Hepatocyte (in vitro differentiated cells): Measurements from ENCODE around the gene PRM2. TPM values are rescaled to one million over a fixed set of nuclear protein-coding genes. Genes with fewer than 3 reads are reported as not detected.

ENCODE experiments used
- DNase-seq: peaks from one replicate; pipeline ENCODE4 v3.0.0-alpha.2; 2016; ENCODE audit warnings: low spot score
- H2AFZ ChIP-seq: fragments of 200-600 bp; sonication (generic); 2 replicates; pipeline ENCODE4 v1.6.0; 2016; ENCODE audit warnings: antibody characterized with exemption, mild to moderate bottlenecking
- H3K27ac ChIP-seq: fragments of 200-600 bp; sonication (generic); 2 replicates; pipeline ENCODE4 v1.5.1; 2016; ENCODE audit warnings: mild to moderate bottlenecking
- H3K27me3 ChIP-seq: fragments of 200-600 bp; sonication (generic); 2 replicates; pipeline ENCODE4 v1.6.1; 2016
- H3K36me3 ChIP-seq: fragments of 200-600 bp; sonication (generic); replicated peaks from 2 replicates; pipeline ENCODE4 v1.5.1; 2016; ENCODE audit warnings: low read depth; ENCODE audit not compliant: insufficient read depth
- H3K4me1 ChIP-seq: fragments of 200-600 bp; sonication (generic); 2 replicates; pipeline ENCODE4 v1.5.1; 2016; ENCODE audit warnings: mild to moderate bottlenecking, moderate library complexity; ENCODE audit not compliant: insufficient read depth
- H3K4me2 ChIP-seq: fragments of 200-600 bp; sonication (generic); 2 replicates; pipeline ENCODE4 v1.6.0; 2016
- H3K4me3 ChIP-seq: fragments of 200-600 bp; sonication (generic); 2 replicates; pipeline ENCODE4 v1.5.1; 2016; ENCODE audit warnings: mild to moderate bottlenecking
- H3K79me2 ChIP-seq: fragments of 200-600 bp; sonication (generic); 2 replicates; pipeline ENCODE4 v1.6.0; 2017; ENCODE audit warnings: mild to moderate bottlenecking
- H3K9me2 ChIP-seq: fragments of 200-600 bp; sonication (generic); replicated peaks from 2 replicates; pipeline ENCODE4 v1.6.0; 2017; ENCODE audit warnings: mild to moderate bottlenecking; ENCODE audit not compliant: insufficient read depth
- H3K9me3 ChIP-seq: fragments of 200-600 bp; sonication (generic); 2 replicates; pipeline ENCODE4 v1.5.1; 2016; ENCODE audit warnings: low read depth, mild to moderate bottlenecking
- H4K20me1 ChIP-seq: fragments of 200-600 bp; sonication (generic); 2 replicates; pipeline ENCODE4 v1.6.0; 2016; ENCODE audit warnings: mild to moderate bottlenecking; ENCODE audit not compliant: insufficient read depth, poor library complexity, severe bottlenecking
- CTCF ChIP-seq: fragments of 200-600 bp; sonication (generic); IDR thresholded peaks from 2 replicates; pipeline ENCODE4 v1.5.1; 2016; ENCODE audit warnings: antibody characterized with exemption, mild to moderate bottlenecking; ENCODE audit not compliant: poor library complexity
- EZH2 ChIP-seq: fragments of 200-600 bp; sonication (generic); IDR thresholded peaks from 2 replicates; pipeline ENCODE4 v1.6.1; 2016; ENCODE audit warnings: antibody characterized with exemption, mild to moderate bottlenecking, borderline replicate concordance
- EZH2phosphoT487 ChIP-seq: fragments of 200-600 bp; sonication (generic); IDR thresholded peaks from one replicate; pipeline ENCODE4 v1.6.1; 2018; ENCODE audit warnings: antibody characterized with exemption, mild to moderate bottlenecking, low read depth, moderate library complexity; ENCODE audit not compliant: unreplicated experiment, severe bottlenecking
- WGBS: methylation state at CpG from one replicate; pipeline ENCODE4 v1.1.6; 2016; ENCODE audit warnings: low lambda C conversion rate; ENCODE audit errors: missing lambda C conversion rate; 5-methylcytosine and 5-hydroxymethylcytosine counted together
- polyA plus RNA-seq: library from polyadenylated mRNA; unstranded; fragments of >200 nt; fragmentation: Nextera tagmentation; extraction: Ambion mirVana; gene quantifications from 2 replicates; pipeline ENCODE4 v1.2.1, GENCODE V29; 2016
- total RNA-seq: library from RNA; depleted of rRNA; stranded (reverse); fragments of >200 nt; gene quantifications from 2 replicates; pipeline ENCODE4 v1.2.3, GENCODE V29; 2014

Gene PRM2
- total and polyA plus RNA-seq, 2 experiments from 2014 or later: not detected

DNA sequence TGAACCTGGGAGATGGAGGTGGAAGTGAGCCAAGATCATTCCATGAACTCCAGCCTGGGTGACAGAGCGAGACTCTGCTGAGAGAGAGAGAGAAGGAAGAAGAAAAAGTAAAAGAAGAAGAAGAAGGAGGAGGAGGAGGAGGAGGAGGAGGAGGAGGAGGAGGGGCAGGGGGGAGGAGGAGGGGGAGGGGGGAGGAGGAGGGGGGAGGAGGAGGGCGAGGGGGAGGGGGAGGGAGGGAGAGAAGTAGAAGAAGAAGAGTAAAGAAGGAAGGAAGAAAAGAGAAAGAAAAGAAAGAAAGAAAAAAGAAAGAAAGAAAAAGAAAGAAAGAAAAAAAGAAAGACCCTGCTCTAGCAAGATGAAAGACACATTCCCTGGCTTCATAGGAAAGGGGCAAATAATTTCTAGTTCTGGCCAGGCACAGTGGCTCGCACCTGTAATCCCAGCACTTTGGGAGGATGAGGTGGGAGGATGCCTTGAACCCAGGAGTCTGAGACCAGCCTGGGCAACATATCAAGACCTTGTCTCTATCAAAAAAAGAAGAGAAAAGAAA, 43.9 kb downstream of the PRM2 start:
- 100% methylated on average over 2 of the region's 3 CpGs for WGBS
- Histone ChIP-seq H3K9me2 (no peaks in the 10 kb centered on the region), H3K4me2 (no peak overlapping the region), H3K4me3 (no peak overlapping the region), H4K20me1 (no peaks in the 10 kb centered on the region), H3K9me3 (no peaks in the 10 kb centered on the region), H2AFZ (no peak overlapping the region), H3K79me2 (no peaks in the 10 kb centered on the region), H3K36me3 (no peaks in the 10 kb centered on the region), H3K4me1 (no peaks in the 10 kb centered on the region), H3K27me3 (no peaks in the 10 kb centered on the region), H3K27ac (no peak overlapping the region)
- TF ChIP-seq CTCF: no peak
- no peak for TF ChIP-seq EZH2phosphoT487
- TF ChIP-seq EZH2: no peak
- no peak for DNase-seq

GRCh38 chr16:11231367-11231970, 44.8 kb downstream of the PRM2 start:
- H3K9me2 ChIP-seq: no peaks in the 10 kb centered on the region
- H3K4me1 ChIP-seq: no peaks in the 10 kb centered on the region
- TF ChIP-seq CTCF (no peak), EZH2phosphoT487 (no peak), EZH2 (no peak)
- H3K9me3 ChIP-seq: no peaks in the 10 kb centered on the region
- WGBS: 70% methylated on average over 10 of the region's 10 CpGs
- no peak for DNase-seq
- no peak overlapping the region for H3K4me2 ChIP-seq
- H4K20me1 ChIP-seq: no peaks in the 10 kb centered on the region
- H3K27me3 ChIP-seq: no peaks in the 10 kb centered on the region
- H3K79me2 ChIP-seq: no peaks in the 10 kb centered on the region
- no peak overlapping the region for H3K4me3 ChIP-seq
- H2AFZ ChIP-seq: no peak overlapping the region
- no peaks in the 10 kb centered on the region for H3K36me3 ChIP-seq
- H3K27ac ChIP-seq: no peak overlapping the region

DNA sequence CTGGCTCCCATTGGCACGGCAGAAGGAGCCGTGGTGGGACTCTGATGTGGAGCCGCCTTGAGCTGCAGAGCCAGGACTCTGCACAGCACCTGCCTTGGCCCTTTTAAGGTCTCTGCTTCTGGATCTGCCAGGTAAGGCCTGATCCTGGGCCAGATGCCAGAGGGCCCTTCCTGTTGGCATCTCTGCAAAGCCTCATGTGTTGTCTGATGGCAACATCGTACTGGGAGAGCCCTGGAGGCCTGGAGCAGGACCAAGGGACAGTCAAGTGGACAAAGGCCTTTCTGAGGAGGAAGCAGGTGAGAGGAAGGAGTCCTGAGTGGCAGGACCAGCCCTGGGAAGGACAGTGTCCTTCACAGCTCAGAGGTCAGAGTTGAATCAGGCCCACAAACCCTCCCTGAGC, 46.4 kb downstream of the PRM2 start:
- H3K36me3 ChIP-seq: no peaks in the 10 kb centered on the region
- H3K9me2 ChIP-seq: no peaks in the 10 kb centered on the region
- H3K79me2 ChIP-seq: no peaks in the 10 kb centered on the region
- H3K4me1 ChIP-seq: no peaks in the 10 kb centered on the region
- no peak overlapping the region for H3K4me3 ChIP-seq
- H4K20me1 ChIP-seq: no peaks in the 10 kb centered on the region
- no peaks in the 10 kb centered on the region for H3K27me3 ChIP-seq
- no peak for DNase-seq
- 75% methylated on average over 4 of the region's 4 CpGs for WGBS
- no peak overlapping the region for H2AFZ ChIP-seq
- H3K9me3 ChIP-seq: no peaks in the 10 kb centered on the region
- no peak overlapping the region for H3K4me2 ChIP-seq
- H3K27ac ChIP-seq: no peak overlapping the region
- TF ChIP-seq EZH2phosphoT487 (no peak), EZH2 (no peak), CTCF (no peak)

GRCh38 chr16:11229432-11229831, 46.8 kb downstream of the PRM2 start:
- no peaks in the 10 kb centered on the region for H3K79me2 ChIP-seq
- H4K20me1 ChIP-seq: no peaks in the 10 kb centered on the region
- no peaks in the 10 kb centered on the region for H3K9me3 ChIP-seq
- no peak for DNase-seq
- 83% methylated on average over 5 of the region's 5 CpGs for WGBS
- no peak overlapping the region for H2AFZ ChIP-seq
- no peaks in the 10 kb centered on the region for H3K9me2 ChIP-seq
- TF ChIP-seq CTCF: no peak
- TF ChIP-seq EZH2: no peak
- no peak for TF ChIP-seq EZH2phosphoT487
- H3K27ac ChIP-seq: no peak overlapping the region
- no peaks in the 10 kb centered on the region for H3K27me3 ChIP-seq
- no peak overlapping the region for H3K4me2 ChIP-seq
- no peaks in the 10 kb centered on the region for H3K4me1 ChIP-seq
- H3K36me3 ChIP-seq: no peaks in the 10 kb centered on the region
- H3K4me3 ChIP-seq: no peak overlapping the region
